Thoracic aorta (tissue), 2 donors: ENCODE measurements around the gene TNN. TPM values are rescaled to one million over a fixed set of nuclear protein-coding genes. Genes with fewer than 3 reads are reported as not detected.

Source experiments
- ATAC-seq: fragments of 150-250 bp; one replicate; pipeline ENCODE4 v1.8.0; 2017; ENCODE audit warnings: low read depth; ENCODE audit not compliant: insufficient number of reproducible peaks, low FRiP score
- DNase-seq: peaks from one replicate; pipeline ENCODE4 v3.0.0-alpha.2; 2020; ENCODE audit warnings: low spot score
- H3K27ac ChIP-seq, 2 donors: fragments of 200-600 bp; sonication (generic); 1 replicate in 1 of 2; 2 replicates in 1 of 2; pipeline ENCODE4 v1.5.1; 2016; ENCODE audit warnings: mild to moderate bottlenecking in 2 of 2, moderate library complexity in 2 of 2
- H3K27me3 ChIP-seq: fragments of 200-600 bp; sonication (generic); replicated peaks from 2 replicates; pipeline ENCODE4 v1.6.0; 2016; ENCODE audit warnings: mild to moderate bottlenecking; ENCODE audit not compliant: insufficient read depth
- H3K36me3 ChIP-seq: fragments of 200-600 bp; sonication (generic); one replicate; pipeline ENCODE4 v1.5.1; 2016
- H3K4me1 ChIP-seq, 2 donors: fragments of 200-600 bp; sonication (generic); 1 replicate in 1 of 2; 2 replicates in 1 of 2; pipeline versions ENCODE4 v1.5.1 to v1.6.0; 2016; ENCODE audit warnings: low read depth in 2 of 2, mild to moderate bottlenecking in 1 of 2; ENCODE audit not compliant: control insufficient read depth in 1 of 2
- H3K4me3 ChIP-seq: fragments of 200-600 bp; sonication (generic); 2 replicates; pipeline ENCODE4 v1.5.1; 2016; ENCODE audit warnings: mild to moderate bottlenecking
- H3K9me3 ChIP-seq: fragments of 200-600 bp; sonication (generic); 2 replicates; pipeline ENCODE4 v1.5.1; 2016
- CTCF ChIP-seq: fragments of 200-600 bp; sonication (generic); IDR thresholded peaks from one replicate; pipeline ENCODE4 v1.5.1; 2019; ENCODE audit warnings: antibody characterized with exemption
- total RNA-seq, 2 donors: library from RNA; depleted of rRNA; stranded (reverse); fragments of >200 nt; gene quantifications; one replicate each; pipeline versions ENCODE4 v1.1.0 to v1.2.3, GENCODE V29; 2016

TNN gene
- total RNA-seq, 2 donors from 2014 or later: not detected

GRCh38 chr1:175120511-175120910 lies 52.9 kb downstream of the TNN start:
- Histone ChIP-seq H3K4me1 (peaks cover 5 to 6% of the 10 kb centered on the region in 2 donors), H3K27me3 (no peaks in the 10 kb centered on the region), H3K36me3 (no peaks in the 10 kb centered on the region), H3K9me3 (no peaks in the 10 kb centered on the region), H3K4me3 (no peak overlapping the region), H3K27ac (no peak overlapping the region)
- TF ChIP-seq CTCF: no peak
- DNase-seq (no peak), ATAC-seq (no peak)

- TF ChIP-seq CTCF: no peak
- Histone ChIP-seq H3K36me3 (no peaks in the 10 kb centered on the region), H3K4me3 (no peak overlapping the region), H3K4me1 (peaks cover 5 to 6% of the 10 kb centered on the region in 2 donors), H3K27me3 (no peaks in the 10 kb centered on the region), H3K9me3 (no peaks in the 10 kb centered on the region), H3K27ac (no peak overlapping the region)
- ATAC-seq (no peak), DNase-seq (no peak)
Observed at GRCh38 chr1:175124861-175125260, 57.2 kb downstream of the TNN start.

- peaks cover 5 to 6% of the 10 kb centered on the region in 2 donors for H3K4me1 ChIP-seq
- H3K4me3 ChIP-seq: no peak overlapping the region
- ATAC-seq (no peak), DNase-seq (no peak)
- no peak for TF ChIP-seq CTCF
- H3K27ac ChIP-seq: no peak overlapping the region
- H3K36me3 ChIP-seq: no peaks in the 10 kb centered on the region
- H3K27me3 ChIP-seq: no peaks in the 10 kb centered on the region
- no peaks in the 10 kb centered on the region for H3K9me3 ChIP-seq
Observed at GRCh38 chr1:175126347-175126746, 58.7 kb downstream of the TNN start.

DNA sequence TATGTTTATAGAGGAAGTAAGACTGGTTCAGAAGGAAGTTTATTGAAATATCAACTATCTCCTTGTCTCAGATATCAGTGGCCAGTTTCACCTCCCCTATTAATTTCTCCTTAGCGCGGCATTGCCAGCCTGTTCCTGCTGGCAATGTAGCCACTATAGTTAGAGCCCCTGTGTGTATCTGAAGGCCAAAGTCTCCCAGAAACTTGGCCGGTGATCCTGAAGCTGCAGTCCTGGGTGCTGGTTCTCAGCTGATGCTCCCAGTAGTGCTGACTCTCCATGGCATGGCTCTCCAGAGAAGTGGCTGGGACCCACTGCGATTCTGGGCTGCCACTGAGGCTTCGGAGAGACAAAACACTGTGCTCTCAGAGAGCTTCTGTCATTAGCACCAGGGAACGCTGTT lies 59.9 kb downstream of the TNN start:
- Histone ChIP-seq H3K4me3 (no peak overlapping the region), H3K36me3 (no peaks in the 10 kb centered on the region), H3K27me3 (no peaks in the 10 kb centered on the region), H3K27ac (no peak overlapping the region), H3K9me3 (no peaks in the 10 kb centered on the region), H3K4me1 (peaks cover 5 to 14% of the 10 kb centered on the region in 2 donors)
- no peak for ATAC-seq
- DNase-seq: no peak
- no peak for TF ChIP-seq CTCF

DNA sequence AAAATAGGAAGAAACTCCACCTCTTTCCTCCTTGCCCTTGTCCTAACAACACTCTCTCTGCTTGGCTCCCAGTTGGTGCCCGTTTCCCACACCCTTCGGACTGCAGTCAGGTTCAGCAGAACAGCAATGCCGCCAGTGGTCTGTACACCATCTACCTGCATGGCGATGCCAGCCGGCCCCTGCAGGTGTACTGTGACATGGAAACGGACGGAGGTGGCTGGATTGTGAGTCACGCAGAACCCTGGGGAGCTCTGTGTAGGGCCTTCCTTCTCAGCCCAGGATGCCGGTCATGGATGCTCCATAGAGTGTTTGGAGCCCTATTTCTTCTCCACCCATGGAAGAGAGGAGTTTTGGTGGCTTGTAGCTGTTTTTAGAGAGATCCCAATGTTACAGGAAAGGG lies 60.9 kb downstream of the TNN start:
- TF ChIP-seq CTCF: no peak
- Histone ChIP-seq H3K4me3 (no peak overlapping the region), H3K36me3 (no peaks in the 10 kb centered on the region), H3K4me1 (peaks cover 5 to 20% of the 10 kb centered on the region in 2 donors), H3K9me3 (no peaks in the 10 kb centered on the region), H3K27ac (no peak overlapping the region), H3K27me3 (no peaks in the 10 kb centered on the region)
- DNase-seq (no peak), ATAC-seq (no peak)
